H1 (cell line): ENCODE results near the gene OVCH2. TPM values are rescaled to one million over a fixed set of nuclear protein-coding genes. Genes with fewer than 3 reads are reported as not detected.

Experiments
- CTCF ChIA-PET: fragments of 300-600 bp; sonication (Branson Sonifier 250); formaldehyde crosslinking; loops from one replicate; lab custom pipeline; 2021; ENCODE audit not compliant: partially characterized antibody; lab: Charles Lee
- POLR2A ChIA-PET: fragments of 300-600 bp; sonication (Branson Sonifier 250); formaldehyde crosslinking; loops from one replicate; lab custom pipeline; 2021; ENCODE audit warnings: inconsistent platforms; ENCODE audit not compliant: partially characterized antibody; lab: Charles Lee
- DNase-seq, 2 experiments: peaks; one replicate each; pipeline versions ENCODE4 v3.0.0 to v3.0.0-alpha.2; 2010 to 2022; ENCODE audit warnings: low spot score in 2 of 2, low read depth in 1 of 2, mixed read lengths in 1 of 2
- FAIRE-seq: peaks from 2 replicates; lab custom pipeline; 2011; peaks lifted over from hg19 to GRCh38; lab: Jason Lieb, UNC
- H2AFZ ChIP-seq: 2 replicates; pipeline ENCODE4 v1.8.1; 2012; ENCODE audit warnings: low read length, inconsistent platforms
- H2AK5ac ChIP-seq: 2 replicates; pipeline ENCODE4 v1.6.1; 2013; ENCODE audit warnings: low read depth, low read length
- H2BK120ac ChIP-seq: replicated peaks from 2 replicates; pipeline ENCODE3; 2013; ENCODE audit warnings: low read depth, low read length, inconsistent platforms
- H2BK12ac ChIP-seq: 2 replicates; pipeline ENCODE4 v1.6.1; 2013; ENCODE audit warnings: low read depth, low read length
- H2BK15ac ChIP-seq: 2 replicates; pipeline ENCODE4 v1.6.1; 2013; ENCODE audit warnings: low read length
- H2BK20ac ChIP-seq: 2 replicates; pipeline ENCODE4 v1.6.1; 2013; ENCODE audit warnings: low read length
- H2BK5ac ChIP-seq: 2 replicates; pipeline ENCODE4 v1.6.1; 2013; ENCODE audit warnings: low read depth, low read length
- H3K14ac ChIP-seq: 2 replicates; pipeline ENCODE4 v1.6.1; 2013; ENCODE audit warnings: inconsistent platforms; ENCODE audit not compliant: insufficient read length
- H3K18ac ChIP-seq: 2 replicates; pipeline ENCODE4 v1.6.1; 2013; ENCODE audit warnings: low read length; ENCODE audit errors: extremely low read depth
- H3K23ac ChIP-seq: 2 replicates; pipeline ENCODE4 v1.6.1; 2013; ENCODE audit warnings: inconsistent platforms; ENCODE audit not compliant: insufficient read length
- H3K23me2 ChIP-seq: 2 replicates; pipeline ENCODE4 v1.6.1; 2013; ENCODE audit warnings: low read depth, low read length
- H3K27ac ChIP-seq: 2 replicates; pipeline ENCODE4 v1.6.1; 2011; ENCODE audit warnings: low read depth, low read length, inconsistent platforms
- H3K27me3 ChIP-seq, 4 experiments: replicated peaks in 1 of 4; 1 replicate in 1 of 4; 2 replicates in 3 of 4; pipeline versions ENCODE4 v1.6.1 to v1.8.1; 2011 to 2013; ENCODE audit warnings: low read length in 3 of 4, mild to moderate bottlenecking in 3 of 4, inconsistent platforms in 2 of 4, mixed read lengths in 2 of 4, moderate library complexity in 1 of 4; ENCODE audit not compliant: control insufficient read depth in 3 of 4, insufficient read depth in 3 of 4; ENCODE audit errors: extremely low read depth in 1 of 4
- H3K36me3 ChIP-seq, 4 experiments: 2 replicates each; pipeline versions ENCODE4 v1.6.1 to v1.8.1; 2011 to 2013; ENCODE audit warnings: mild to moderate bottlenecking in 4 of 4, low read length in 3 of 4, moderate library complexity in 2 of 4, control low read depth in 1 of 4, inconsistent platforms in 1 of 4; ENCODE audit not compliant: insufficient read depth in 4 of 4, control insufficient read depth in 2 of 4
- H3K4ac ChIP-seq: replicated peaks from 2 replicates; pipeline ENCODE3; 2013; ENCODE audit warnings: low read length, low read depth, mixed read lengths, inconsistent platforms; ENCODE audit not compliant: insufficient read length
- H3K4me1 ChIP-seq, 4 experiments: replicated peaks in 1 of 4; 1 replicate in 1 of 4; 2 replicates in 3 of 4; pipeline versions ENCODE4 v1.6.1 to v1.8.1; 2011 to 2013; ENCODE audit warnings: low read length in 3 of 4, inconsistent platforms in 2 of 4, mixed read lengths in 1 of 4; ENCODE audit not compliant: insufficient read depth in 4 of 4, control insufficient read depth in 3 of 4
- H3K4me2 ChIP-seq, 2 experiments: 2 replicates each; pipeline versions ENCODE4 v1.6.1 to v1.8.1; 2011 to 2013; ENCODE audit warnings: low read depth in 2 of 2, low read length in 2 of 2, control low read depth in 1 of 2, inconsistent platforms in 1 of 2, mild to moderate bottlenecking in 1 of 2; ENCODE audit not compliant: insufficient read depth in 1 of 2
- H3K4me3 ChIP-seq, 4 experiments: fragments of 200-600, 300-600 bp in 1 of 4; sonication (generic), shearing (Covaris generic), sonication (Bioruptor Twin) in 1 of 4; 2 replicates each; pipeline versions ENCODE4 v1.5.1 to v1.8.1; 2011 to 2016; ENCODE audit warnings: low read length in 4 of 4, low read depth in 3 of 4, control low read depth in 2 of 4, inconsistent platforms in 2 of 4, mild to moderate bottlenecking in 2 of 4, mixed read lengths in 1 of 4, moderate library complexity in 1 of 4; ENCODE audit not compliant: insufficient read depth in 2 of 4; ENCODE audit errors: extremely low read depth in 1 of 4
- H3K56ac ChIP-seq: replicated peaks from 2 replicates; pipeline ENCODE3; 2013; ENCODE audit warnings: low read depth, mild to moderate bottlenecking, mixed read lengths, low read length, inconsistent platforms; ENCODE audit not compliant: insufficient read length
- H3K79me1 ChIP-seq: 2 replicates; pipeline ENCODE4 v1.6.1; 2013; ENCODE audit warnings: low read depth, low read length, control low read depth
- H3K79me2 ChIP-seq, 2 experiments: 2 replicates each; pipeline versions ENCODE4 v1.6.1 to v1.8.1; 2012 to 2013; ENCODE audit warnings: low read length in 2 of 2, mild to moderate bottlenecking in 2 of 2, inconsistent platforms in 1 of 2; ENCODE audit not compliant: insufficient read depth in 2 of 2, control insufficient read depth in 1 of 2
- H3K9ac ChIP-seq, 4 experiments: replicated peaks in 1 of 4; 1 replicate in 1 of 4; 2 replicates in 3 of 4; pipeline versions ENCODE4 v1.6.1 to v1.8.1; 2011 to 2013; ENCODE audit warnings: low read depth in 3 of 4, low read length in 3 of 4, control low read depth in 2 of 4, mild to moderate bottlenecking in 2 of 4, moderate library complexity in 2 of 4, inconsistent platforms in 1 of 4; ENCODE audit errors: extremely low read depth in 1 of 4
- H3K9me3 ChIP-seq, 2 experiments: 2 replicates each; pipeline versions ENCODE4 v1.6.1 to v1.8.1; 2012 to 2013; ENCODE audit warnings: mild to moderate bottlenecking in 2 of 2, moderate library complexity in 2 of 2, control low read depth in 1 of 2, inconsistent platforms in 1 of 2, low read depth in 1 of 2, low read length in 1 of 2, mixed read lengths in 1 of 2; ENCODE audit not compliant: insufficient read depth in 2 of 2
- H4K20me1 ChIP-seq, 2 experiments: replicated peaks in 1 of 2; 2 replicates each; pipeline versions ENCODE3 to v1.8.1; 2011 to 2013; ENCODE audit warnings: inconsistent platforms in 2 of 2, low read length in 2 of 2, mild to moderate bottlenecking in 1 of 2; ENCODE audit not compliant: insufficient read depth in 2 of 2, control insufficient read depth in 1 of 2
- H4K5ac ChIP-seq: 2 replicates; pipeline ENCODE4 v1.6.1; 2013; ENCODE audit warnings: low read length, low read depth, mixed read lengths, inconsistent platforms; ENCODE audit not compliant: insufficient read length
- H4K8ac ChIP-seq: 2 replicates; pipeline ENCODE4 v1.8.0; 2013; ENCODE audit warnings: mild to moderate bottlenecking, moderate library complexity, low read length, inconsistent platforms; ENCODE audit not compliant: insufficient read depth; ENCODE audit errors: extremely low read depth
- H4K91ac ChIP-seq: replicated peaks from 2 replicates; pipeline ENCODE3; 2013; ENCODE audit warnings: low read length, mixed read lengths, inconsistent platforms; ENCODE audit not compliant: insufficient read length
- KDM1A ChIP-seq: fragments of 200-600, 300-600 bp; sonication (generic); IDR thresholded peaks from 2 replicates; pipeline ENCODE4 v1.7.1; 2016; ENCODE audit warnings: mild to moderate bottlenecking, low read length, borderline replicate concordance
- PHF8 ChIP-seq: fragments of 200-600 bp; sonication (generic); conservative IDR thresholded peaks from 2 replicates; pipeline ENCODE4 v1.7.1; 2012; ENCODE audit warnings: low read depth, mild to moderate bottlenecking, inconsistent platforms, low read length, moderate library complexity
- POU5F1 ChIP-seq: IDR thresholded peaks from 2 replicates; pipeline ENCODE4 v1.6.1; 2011; ENCODE audit warnings: low read depth, mild to moderate bottlenecking, low read length, moderate library complexity
- WGBS, 2 experiments: shearing (Covaris generic) in 1 of 2; methylation state at CpG; one replicate each; pipeline versions ENCODE4 v1.1.6 to v1.1.7; 2013 to 2015; ENCODE audit warnings: low lambda C conversion rate in 2 of 2, mixed read lengths in 2 of 2, inconsistent platforms in 1 of 2, low coverage in 1 of 2, missing lambda C conversion rate in 1 of 2; ENCODE audit not compliant: insufficient replicate concordance in 2 of 2, insufficient coverage in 1 of 2, insufficient read length in 1 of 2; ENCODE audit errors: extremely low coverage in 1 of 2, missing lambda C conversion rate in 1 of 2; 5-methylcytosine and 5-hydroxymethylcytosine counted together
- polyA plus RNA-seq, 7 experiments: library from polyadenylated mRNA; depleted of rRNA in 3 of 7; stranded (reverse) in 5 of 7; unstranded in 2 of 7; fragments of >200 nt in 5 of 7; fragments of 200-250 nt in 2 of 7; gene quantifications; 1 replicate in 5 of 7; 2 replicates in 1 of 7; 4 replicates in 1 of 7; pipeline versions ENCODE4 v1.2.1 to v1.2.3, GENCODE V29; 2011 to 2013; ENCODE audit warnings: missing spikeins in 2 of 7, mixed read lengths in 2 of 7
- total RNA-seq: library from RNA; stranded (reverse); fragmentation: NEBNext Ultra II Directional; extraction: Animal tissue kit (Norgen Biotek cat#: 25700); gene quantifications from 2 replicates; pipeline ENCODE4 v1.2.1, GENCODE V29; 2021

The OVCH2 gene
- total and polyA plus RNA-seq, 2 of the 8 experiments (the other 6 are each of a cell fraction or from before 2014, with no cell fraction given): 0.03 to 1.1 TPM

GRCh38 chr11:7692426-7692825, 13.9 kb downstream of the OVCH2 start:
- Histone ChIP-seq H2AK5ac (no peak overlapping the region), H4K91ac (no peak overlapping the region), H3K9ac (no peak overlapping the region), H2AFZ (no peak overlapping the region), H3K4me2 (no peak overlapping the region), H3K4me1 (peaks cover 0 to 4% (median 0%) of the 10 kb centered on the region in 4 experiments; a peak in 1 of 7 replicates), H3K23ac (no peak overlapping the region), H4K20me1 (no peaks in the 10 kb centered on the region), H2BK5ac (no peak overlapping the region), H3K4me3 (no peak overlapping the region), H3K79me1 (no peaks in the 10 kb centered on the region), H2BK20ac (no peak overlapping the region), H2BK12ac (no peak overlapping the region), H3K4ac (no peak overlapping the region), H3K79me2 (no peaks in the 10 kb centered on the region), H3K27ac (no peak overlapping the region), H3K27me3 (no peaks in the 10 kb centered on the region), H3K18ac (no peak overlapping the region), H3K56ac (no peak overlapping the region), H4K8ac (no peak overlapping the region), H2BK15ac (no peak overlapping the region), H4K5ac (no peak overlapping the region), H2BK120ac (no peak overlapping the region), H3K23me2 (no peaks in the 10 kb centered on the region), H3K9me3 (no peaks in the 10 kb centered on the region), H3K14ac (no peak overlapping the region), H3K36me3 (no peaks in the 10 kb centered on the region)
- FAIRE-seq: no peak
- POLR2A ChIA-PET: interaction anchor here (0.8 to 1.8 kb wide), 2 partner anchors 19 to 21 kb away, joined by 3 to 5 read pairs; partner anchors contain the start of gene CYB5R2
- CTCF ChIA-PET: interaction anchor here (0.6 to 3.0 kb wide), 11 partner anchors 11 to 414 kb away, joined by 3 to 18 read pairs (median 5); partner anchors contain the start of gene PPFIBP2
- no peak for DNase-seq
- 92% methylated on average over 3 of the region's 3 CpGs; no CpG with 5 or more reads in 1 of the 2 experiments for WGBS, 2 experiments
- TF ChIP-seq PHF8 (no peak), POU5F1 (no peak), KDM1A (no peak)
